Mesenchymal stem cell (in vitro differentiated cells and primary cell): ENCODE data around the gene PDPN.

Experiments
- DNase-seq: peaks from one replicate; pipeline ENCODE4 v3.0.0-alpha.2; 2013
- H2AFZ ChIP-seq: one replicate; pipeline ENCODE4 v1.6.1; 2013; ENCODE audit warnings: low read depth, mild to moderate bottlenecking, control low read depth, inconsistent platforms, low read length, moderate library complexity
- H2AK5ac ChIP-seq: 2 replicates; pipeline ENCODE4 v1.6.1; 2013; ENCODE audit warnings: low read length, moderate library complexity, mild to moderate bottlenecking, inconsistent platforms; ENCODE audit not compliant: severe bottlenecking
- H2BK120ac ChIP-seq: one replicate; pipeline ENCODE4 v1.6.1; 2013; ENCODE audit warnings: low read depth, mild to moderate bottlenecking, inconsistent platforms, low read length, moderate library complexity
- H2BK12ac ChIP-seq, 2 experiments: one replicate each; pipeline ENCODE4 v1.6.1; 2013; ENCODE audit warnings: inconsistent platforms in 2 of 2, low read length in 2 of 2, mild to moderate bottlenecking in 2 of 2, moderate library complexity in 2 of 2, control low read depth in 1 of 2
- H2BK15ac ChIP-seq: one replicate; pipeline ENCODE4 v1.6.1; 2013; ENCODE audit warnings: mild to moderate bottlenecking, low read depth, inconsistent platforms; ENCODE audit not compliant: poor library complexity, severe bottlenecking
- H2BK5ac ChIP-seq: 2 replicates; pipeline ENCODE4 v1.6.1; 2013; ENCODE audit warnings: low read depth, mild to moderate bottlenecking, low read length, control low read depth, inconsistent platforms; ENCODE audit not compliant: poor library complexity, severe bottlenecking
- H3K14ac ChIP-seq, 2 experiments: one replicate each; pipeline ENCODE4 v1.6.1; 2013; ENCODE audit warnings: inconsistent platforms in 2 of 2, low read length in 2 of 2, control low read depth in 1 of 2, mild to moderate bottlenecking in 1 of 2, moderate library complexity in 1 of 2
- H3K18ac ChIP-seq, 2 experiments: one replicate each; pipeline ENCODE4 v1.6.1; 2013; ENCODE audit warnings: inconsistent platforms in 2 of 2, low read length in 2 of 2, control low read depth in 1 of 2, low read depth in 1 of 2, mild to moderate bottlenecking in 1 of 2
- H3K23ac ChIP-seq, 2 experiments: one replicate each; pipeline ENCODE4 v1.6.1; 2013; ENCODE audit warnings: inconsistent platforms in 2 of 2, low read length in 2 of 2, mild to moderate bottlenecking in 2 of 2, moderate library complexity in 2 of 2, control low read depth in 1 of 2
- H3K27ac ChIP-seq: 2 replicates; pipeline ENCODE4 v1.5.1; 2013; ENCODE audit warnings: mild to moderate bottlenecking, moderate library complexity, low read length, control low read depth, inconsistent platforms; ENCODE audit not compliant: poor library complexity, severe bottlenecking
- H3K27me3 ChIP-seq, 2 experiments: 2 replicates each; pipeline versions ENCODE4 v1.6.1 to v1.7.0; 2013; ENCODE audit warnings: low read length in 2 of 2, mild to moderate bottlenecking in 2 of 2, moderate library complexity in 2 of 2, control low read depth in 1 of 2, inconsistent platforms in 1 of 2; ENCODE audit not compliant: control insufficient read depth in 1 of 2, insufficient read depth in 1 of 2
- H3K36me3 ChIP-seq, 2 experiments: 2 replicates each; pipeline versions ENCODE4 v1.6.1 to v1.7.0; 2013; ENCODE audit warnings: low read length in 2 of 2, control low read depth in 1 of 2, inconsistent platforms in 1 of 2, low read depth in 1 of 2, mild to moderate bottlenecking in 1 of 2; ENCODE audit not compliant: insufficient read depth in 2 of 2, control insufficient read depth in 1 of 2
- H3K4ac ChIP-seq, 2 experiments: one replicate each; pipeline ENCODE4 v1.6.1; 2013; ENCODE audit warnings: inconsistent platforms in 2 of 2, low read length in 2 of 2, mild to moderate bottlenecking in 2 of 2, moderate library complexity in 2 of 2, control low read depth in 1 of 2, low read depth in 1 of 2
- H3K4me1 ChIP-seq: 2 replicates; pipeline ENCODE4 v1.6.1; 2013; ENCODE audit warnings: low read depth, low read length, control low read depth; ENCODE audit not compliant: control insufficient read depth, insufficient read depth
- H3K4me2 ChIP-seq: 2 replicates; pipeline ENCODE4 v1.6.1; 2013; ENCODE audit warnings: low read length, mild to moderate bottlenecking, inconsistent platforms; ENCODE audit not compliant: poor library complexity, severe bottlenecking
- H3K4me3 ChIP-seq, 2 experiments: 2 replicates each; pipeline versions ENCODE4 v1.5.1 to v1.7.0; 2013; ENCODE audit warnings: low read length in 2 of 2, mild to moderate bottlenecking in 2 of 2, control low read depth in 1 of 2, low read depth in 1 of 2; ENCODE audit not compliant: insufficient read depth in 1 of 2
- H3K79me1 ChIP-seq: replicated peaks from 2 replicates; pipeline ENCODE4 v1.6.1; 2013; ENCODE audit warnings: mild to moderate bottlenecking, control low read depth, low read length, inconsistent platforms; ENCODE audit not compliant: poor library complexity, severe bottlenecking
- H3K9ac ChIP-seq: 2 replicates; pipeline ENCODE4 v1.7.0; 2013; ENCODE audit warnings: mild to moderate bottlenecking, low read length, moderate library complexity
- H3K9me3 ChIP-seq: 2 replicates; pipeline ENCODE4 v1.7.0; 2013; ENCODE audit warnings: mild to moderate bottlenecking, low read length; ENCODE audit not compliant: control insufficient read depth
- H4K8ac ChIP-seq: one replicate; pipeline ENCODE4 v1.6.1; 2013; ENCODE audit warnings: inconsistent platforms, mild to moderate bottlenecking, low read length, moderate library complexity
- H4K91ac ChIP-seq: one replicate; pipeline ENCODE4 v1.6.1; 2013; ENCODE audit warnings: mild to moderate bottlenecking, low read length, inconsistent platforms
- WGBS: methylation state at CpG from one replicate; pipeline ENCODE4 v1.1.7; 2013; ENCODE audit warnings: mixed read lengths; 5-methylcytosine and 5-hydroxymethylcytosine counted together

The PDPN gene

DNA sequence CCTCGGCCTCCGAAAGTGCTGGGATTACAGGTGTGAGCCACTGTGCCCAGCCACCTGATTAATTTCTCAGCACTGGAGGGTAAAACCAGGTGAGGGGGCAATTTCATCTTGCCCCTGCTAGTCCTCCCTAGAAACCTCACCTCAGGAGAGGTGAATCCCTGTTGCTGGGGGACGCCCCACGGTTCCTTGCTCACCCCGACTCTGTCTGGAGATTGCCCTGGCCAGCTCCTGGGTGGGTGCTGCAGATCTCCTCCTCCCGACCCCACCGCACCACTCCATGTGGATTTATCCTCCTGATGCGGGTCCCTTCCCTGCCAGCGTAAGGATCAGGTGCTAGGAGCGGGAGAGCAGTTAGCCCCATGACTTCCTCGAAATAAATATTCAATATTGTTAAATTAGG, 34.9 kb downstream of the PDPN start:
- no peaks in the 10 kb centered on the region for H3K79me1 ChIP-seq
- no peak overlapping the region for H4K91ac ChIP-seq
- H3K4me2 ChIP-seq, result no peak overlapping the region
- no peak overlapping the region for H3K14ac ChIP-seq
- H2BK15ac ChIP-seq, result no peak overlapping the region
- no peak overlapping the region for H2AK5ac ChIP-seq
- H3K27ac ChIP-seq, result no peak overlapping the region
- no peaks in the 10 kb centered on the region for H3K4me1 ChIP-seq
- H3K4ac ChIP-seq, result no peak overlapping the region
- H3K23ac ChIP-seq, result no peak overlapping the region
- H3K36me3 ChIP-seq, result peaks cover 0 to 32% of the 10 kb centered on the region in 2 experiments
- H2BK12ac ChIP-seq, result peak overlapping the region in 1 of 2 experiments; percentile 19
- H3K4me3 ChIP-seq, result no peak overlapping the region
- H3K9me3 ChIP-seq, result no peaks in the 10 kb centered on the region
- H4K8ac ChIP-seq, result no peak overlapping the region
- no peaks in the 10 kb centered on the region for H3K27me3 ChIP-seq
- DNase-seq, result no peak
- peak overlapping the region in 1 of 2 experiments; percentile 34 for H3K18ac ChIP-seq
- no peak overlapping the region for H3K9ac ChIP-seq
- H2BK120ac ChIP-seq, result no peak overlapping the region
- no peak overlapping the region for H2AFZ ChIP-seq
- 88% methylated on average over 11 of the region's 11 CpGs for WGBS
- no peak overlapping the region for H2BK5ac ChIP-seq

DNA sequence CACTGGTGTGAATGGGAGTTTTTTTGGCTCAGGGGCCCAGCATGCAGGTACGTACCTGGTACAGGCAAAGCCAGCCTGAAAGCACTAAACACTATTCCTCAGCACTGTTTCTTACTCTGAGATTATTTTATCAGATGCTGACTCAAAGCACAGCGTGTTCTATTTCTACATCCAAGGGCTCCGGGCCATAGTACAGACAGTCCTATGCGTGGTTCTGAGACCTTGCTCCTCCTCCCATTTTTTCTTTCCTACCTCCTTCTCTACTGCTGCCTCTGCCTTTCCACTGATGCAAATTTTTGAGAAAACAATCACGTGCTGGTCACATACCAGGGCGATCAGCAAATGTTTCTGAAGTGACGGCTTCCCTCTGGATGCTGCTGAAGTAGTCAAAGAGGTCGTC, 36.3 kb downstream of the PDPN start:
- Histone ChIP-seq H3K9ac (no peak overlapping the region), H3K36me3 (peaks cover 0 to 18% of the 10 kb centered on the region in 2 experiments), H3K4ac (no peak overlapping the region), H3K79me1 (no peaks in the 10 kb centered on the region), H3K4me3 (no peak overlapping the region), H3K4me2 (no peak overlapping the region), H3K9me3 (no peaks in the 10 kb centered on the region), H3K18ac (no peak overlapping the region), H3K27ac (no peak overlapping the region), H3K4me1 (no peaks in the 10 kb centered on the region), H2BK12ac (no peak overlapping the region), H4K91ac (no peak overlapping the region), H4K8ac (no peak overlapping the region), H2BK5ac (no peak overlapping the region), H2BK120ac (no peak overlapping the region), H2AK5ac (no peak overlapping the region), H3K14ac (no peak overlapping the region), H3K23ac (no peak overlapping the region), H3K27me3 (no peaks in the 10 kb centered on the region), H2AFZ (no peak overlapping the region), H2BK15ac (no peak overlapping the region)
- WGBS, result 57% methylated on average over 8 of the region's 8 CpGs
- DNase-seq, result peak; percentile 70

DNA sequence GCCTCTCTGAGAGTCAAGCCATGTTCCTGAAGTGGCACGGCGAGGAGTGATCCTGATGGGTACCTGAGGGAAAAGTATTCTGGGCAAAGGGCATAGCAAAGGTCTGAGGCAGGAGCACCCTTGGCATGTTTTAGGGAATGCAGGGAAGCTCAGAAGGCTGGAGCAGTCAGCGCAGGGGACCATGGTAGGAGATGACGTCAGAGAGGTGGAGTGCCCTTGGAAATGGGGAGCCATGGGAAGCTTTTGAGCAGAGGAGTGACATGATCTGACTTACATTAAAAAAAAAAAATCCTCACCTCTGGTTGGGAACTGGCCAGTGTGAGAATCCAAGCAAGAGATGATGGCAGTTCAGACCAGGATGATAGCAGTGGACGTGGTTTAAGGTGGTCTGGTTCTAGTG, 37.2 kb downstream of the PDPN start:
- Histone ChIP-seq H3K23ac (no peak overlapping the region), H3K9me3 (no peaks in the 10 kb centered on the region), H3K4me2 (no peak overlapping the region), H3K18ac (no peak overlapping the region), H4K8ac (no peak overlapping the region), H2BK5ac (no peak overlapping the region), H3K36me3 (peaks cover 0 to 11% of the 10 kb centered on the region in 2 experiments), H2AFZ (no peak overlapping the region), H4K91ac (no peak overlapping the region), H2BK15ac (no peak overlapping the region), H3K79me1 (no peaks in the 10 kb centered on the region), H2BK12ac (no peak overlapping the region), H3K4me1 (no peaks in the 10 kb centered on the region), H3K4ac (no peak overlapping the region), H3K27me3 (no peaks in the 10 kb centered on the region), H3K4me3 (no peak overlapping the region), H2BK120ac (no peak overlapping the region), H3K27ac (no peak overlapping the region), H3K14ac (no peak overlapping the region), H2AK5ac (no peak overlapping the region), H3K9ac (no peak overlapping the region)
- WGBS, result 85% methylated on average over 5 of the region's 5 CpGs
- DNase-seq, result no peak

DNA sequence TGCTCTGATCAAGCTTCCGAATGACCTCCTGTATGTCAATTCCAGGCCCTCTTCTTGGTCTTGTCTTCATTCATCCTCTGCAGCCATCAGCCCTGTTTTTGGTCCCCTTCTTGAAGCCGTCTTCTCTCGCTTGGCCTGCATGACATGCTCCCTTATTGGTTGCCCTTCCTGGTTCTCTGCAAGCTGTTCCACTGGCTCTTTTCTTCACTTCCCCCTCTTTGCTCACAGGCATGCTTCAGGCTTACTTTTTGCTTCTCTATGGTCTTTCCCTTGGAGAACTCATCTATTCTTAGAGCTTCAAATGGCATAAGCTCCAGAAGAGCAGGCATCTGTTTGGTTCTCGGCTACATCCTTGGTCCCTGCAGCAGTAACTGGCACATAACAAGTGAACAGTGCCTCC, 38.8 kb downstream of the PDPN start:
- Histone ChIP-seq H3K4ac (no peak overlapping the region), H3K4me3 (no peak overlapping the region), H3K9me3 (no peaks in the 10 kb centered on the region), H3K79me1 (no peaks in the 10 kb centered on the region), H2BK12ac (no peak overlapping the region), H3K27me3 (no peaks in the 10 kb centered on the region), H3K14ac (no peak overlapping the region), H2AFZ (no peak overlapping the region), H3K18ac (no peak overlapping the region), H2BK120ac (no peak overlapping the region), H4K8ac (no peak overlapping the region), H3K4me2 (no peak overlapping the region), H2AK5ac (no peak overlapping the region), H2BK15ac (no peak overlapping the region), H3K36me3 (no peaks in the 10 kb centered on the region), H3K27ac (no peak overlapping the region), H3K4me1 (no peaks in the 10 kb centered on the region), H4K91ac (no peak overlapping the region), H3K23ac (no peak overlapping the region), H3K9ac (no peak overlapping the region), H2BK5ac (no peak overlapping the region)
- 88% methylated on average over 4 of the region's 4 CpGs for WGBS
- no peak for DNase-seq
